ENCODE measurements around the gene SMIM31. TPM values are rescaled to one million over a fixed set of nuclear protein-coding genes. Genes with fewer than 3 reads are reported as not detected.

The SMIM31 gene
- total RNA-seq, 1 experiment from 2014 or later: not detected

DNA sequence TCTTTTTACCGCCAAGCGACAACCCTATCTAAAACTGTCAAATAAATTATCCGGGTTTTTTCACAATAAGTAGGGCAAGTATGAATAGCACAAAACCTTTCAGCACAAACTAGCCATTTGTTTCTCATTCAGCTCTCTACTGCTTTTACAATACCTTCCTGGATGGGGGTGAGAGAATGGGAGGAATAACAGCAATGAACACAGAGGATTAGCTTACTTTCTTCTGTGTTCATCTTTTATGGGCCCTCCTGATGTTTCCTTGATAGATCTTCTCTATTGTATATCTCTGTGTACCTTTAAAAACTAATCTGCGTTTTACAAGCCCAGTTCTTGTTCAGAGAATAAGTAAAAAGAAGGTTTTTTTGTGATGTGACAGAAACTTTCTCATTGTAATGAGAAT, 67.8 kb downstream of the SMIM31 start (continued):
- TF ChIP-seq, protein P1, sequence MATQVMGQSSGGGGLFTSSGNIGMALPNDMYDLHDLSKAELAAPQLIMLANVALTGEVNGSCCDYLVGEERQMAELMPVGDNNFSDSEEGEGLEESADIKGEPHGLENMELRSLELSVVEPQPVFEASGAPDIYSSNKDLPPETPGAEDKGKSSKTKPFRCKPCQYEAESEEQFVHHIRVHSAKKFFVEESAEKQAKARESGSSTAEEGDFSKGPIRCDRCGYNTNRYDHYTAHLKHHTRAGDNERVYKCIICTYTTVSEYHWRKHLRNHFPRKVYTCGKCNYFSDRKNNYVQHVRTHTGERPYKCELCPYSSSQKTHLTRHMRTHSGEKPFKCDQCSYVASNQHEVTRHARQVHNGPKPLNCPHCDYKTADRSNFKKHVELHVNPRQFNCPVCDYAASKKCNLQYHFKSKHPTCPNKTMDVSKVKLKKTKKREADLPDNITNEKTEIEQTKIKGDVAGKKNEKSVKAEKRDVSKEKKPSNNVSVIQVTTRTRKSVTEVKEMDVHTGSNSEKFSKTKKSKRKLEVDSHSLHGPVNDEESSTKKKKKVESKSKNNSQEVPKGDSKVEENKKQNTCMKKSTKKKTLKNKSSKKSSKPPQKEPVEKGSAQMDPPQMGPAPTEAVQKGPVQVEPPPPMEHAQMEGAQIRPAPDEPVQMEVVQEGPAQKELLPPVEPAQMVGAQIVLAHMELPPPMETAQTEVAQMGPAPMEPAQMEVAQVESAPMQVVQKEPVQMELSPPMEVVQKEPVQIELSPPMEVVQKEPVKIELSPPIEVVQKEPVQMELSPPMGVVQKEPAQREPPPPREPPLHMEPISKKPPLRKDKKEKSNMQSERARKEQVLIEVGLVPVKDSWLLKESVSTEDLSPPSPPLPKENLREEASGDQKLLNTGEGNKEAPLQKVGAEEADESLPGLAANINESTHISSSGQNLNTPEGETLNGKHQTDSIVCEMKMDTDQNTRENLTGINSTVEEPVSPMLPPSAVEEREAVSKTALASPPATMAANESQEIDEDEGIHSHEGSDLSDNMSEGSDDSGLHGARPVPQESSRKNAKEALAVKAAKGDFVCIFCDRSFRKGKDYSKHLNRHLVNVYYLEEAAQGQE (IDR thresholded peaks at IDR 0.05; ENCODE audit: low read depth): no peak

GRCh38 chr4:164824581-164824980, 70.7 kb downstream of the SMIM31 start:
- Histone ChIP-seq H3K36me3 (ENCODE audit: control insufficient read depth in 1 of 2, insufficient read depth in 2 of 2, low read length in 2 of 2) (no peaks in the 10 kb centered on the region), H4K20me1 (ENCODE audit: insufficient read depth) (no peaks in the 10 kb centered on the region), H3K4me3 (replicated peaks in 1 of 2; ENCODE audit: low read depth in 1 of 2, low read length in 2 of 2) (no peak overlapping the region), H2AFZ (ENCODE audit: low read depth, low read length, poor library complexity, severe bottlenecking) (no peak overlapping the region), H3K79me2 (ENCODE audit: insufficient read depth, low read length) (no peaks in the 10 kb centered on the region), H3K9ac (ENCODE audit: low read length) (no peak overlapping the region), H3K9me2 (ENCODE audit: insufficient read depth) (no peaks in the 10 kb centered on the region), H3K4me1 (ENCODE audit: control insufficient read depth in 1 of 2, insufficient read depth in 2 of 2, low read length in 2 of 2) (no peaks in the 10 kb centered on the region), H3K27me3 (ENCODE audit: insufficient read depth, low read length) (no peaks in the 10 kb centered on the region), H3K9me3 (ENCODE audit: control insufficient read depth in 1 of 2, insufficient read depth in 1 of 2, low read depth in 1 of 2, low read length in 2 of 2) (no peaks in the 10 kb centered on the region), H3K27ac (ENCODE audit: low read depth, low read length) (no peak overlapping the region), H3K4me2 (ENCODE audit: low read length) (no peak overlapping the region)
- BruUV-seq (replicated peaks): no TSS peak
- POLR2A ChIA-PET: no interaction called here
- CTCF ChIA-PET: no interaction called here
- TF ChIP-seq YY1 (IDR thresholded peaks at IDR 0.05; ENCODE audit: extremely low read depth, insufficient replicate concordance, low read depth, low read length) (no peak), ELF1 (IDR thresholded peaks at IDR 0.05; ENCODE audit: borderline replicate concordance, low read depth) (no peak), EZH2 (IDR thresholded peaks at IDR 0.05) (no peak), POLR2AphosphoS5 (IDR thresholded peaks at IDR 0.05; ENCODE audit: low read depth, low read length) (no peak), SP1 (IDR thresholded peaks at IDR 0.05; ENCODE audit: low read depth) (no peak), SIN3A (IDR thresholded peaks at IDR 0.05; ENCODE audit: low read depth) (no peak), FOSL1 (IDR thresholded peaks at IDR 0.05; ENCODE audit: low read depth) (no peak), JUND (IDR thresholded peaks at IDR 0.05) (no peak), POLR2A (IDR thresholded peaks at IDR 0.05; ENCODE audit: borderline replicate concordance, extremely low read depth, insufficient read depth, insufficient read length) (no peak), EZH2phosphoT487 (IDR thresholded peaks at IDR 0.05; ENCODE audit: borderline replicate concordance) (no peak), TCF7L2 (IDR thresholded peaks at IDR 0.05; ENCODE audit: borderline replicate concordance, extremely low read depth, insufficient read depth, insufficient read length) (no peak), ZNF274 (IDR thresholded peaks at IDR 0.05; ENCODE audit: low read depth, low read length) (no peak), CEBPB (IDR thresholded peaks at IDR 0.05; ENCODE audit: low read depth) (no peak), ZFX (IDR thresholded peaks at IDR 0.05) (no peak), SRF (IDR thresholded peaks at IDR 0.05; ENCODE audit: low read depth) (no peak)
- TF ChIP-seq, protein P2, sequence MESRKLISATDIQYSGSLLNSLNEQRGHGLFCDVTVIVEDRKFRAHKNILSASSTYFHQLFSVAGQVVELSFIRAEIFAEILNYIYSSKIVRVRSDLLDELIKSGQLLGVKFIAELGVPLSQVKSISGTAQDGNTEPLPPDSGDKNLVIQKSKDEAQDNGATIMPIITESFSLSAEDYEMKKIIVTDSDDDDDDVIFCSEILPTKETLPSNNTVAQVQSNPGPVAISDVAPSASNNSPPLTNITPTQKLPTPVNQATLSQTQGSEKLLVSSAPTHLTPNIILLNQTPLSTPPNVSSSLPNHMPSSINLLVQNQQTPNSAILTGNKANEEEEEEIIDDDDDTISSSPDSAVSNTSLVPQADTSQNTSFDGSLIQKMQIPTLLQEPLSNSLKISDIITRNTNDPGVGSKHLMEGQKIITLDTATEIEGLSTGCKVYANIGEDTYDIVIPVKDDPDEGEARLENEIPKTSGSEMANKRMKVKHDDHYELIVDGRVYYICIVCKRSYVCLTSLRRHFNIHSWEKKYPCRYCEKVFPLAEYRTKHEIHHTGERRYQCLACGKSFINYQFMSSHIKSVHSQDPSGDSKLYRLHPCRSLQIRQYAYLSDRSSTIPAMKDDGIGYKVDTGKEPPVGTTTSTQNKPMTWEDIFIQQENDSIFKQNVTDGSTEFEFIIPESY (IDR thresholded peaks at IDR 0.05; ENCODE audit: extremely low read depth, insufficient replicate concordance, low read length): no peak
- TF ChIP-seq, protein P3, sequence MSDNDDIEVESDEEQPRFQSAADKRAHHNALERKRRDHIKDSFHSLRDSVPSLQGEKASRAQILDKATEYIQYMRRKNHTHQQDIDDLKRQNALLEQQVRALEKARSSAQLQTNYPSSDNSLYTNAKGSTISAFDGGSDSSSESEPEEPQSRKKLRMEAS (IDR thresholded peaks at IDR 0.05): no peak
- TF ChIP-seq, protein P1 (IDR thresholded peaks at IDR 0.05; ENCODE audit: low read depth): no peak
- intact Hi-C loops (cut with micrococcal nuclease): no loop called here
- ATAC-seq: no peak
- RAD21 ChIA-PET (ENCODE audit: low non-redundant PET in 1 of 2, low total read pairs in 2 of 2, uncharacterized antibody in 2 of 2, unreplicated experiment in 2 of 2): no interaction called here
- no peak for DNase-seq (ENCODE audit: low read depth, low spot score)

Measured in HCT116 (cell line).